HG03025 (cell line): ENCODE data around the gene GRIK1.

Experiments used
- ATAC-seq: cut with Tn5 transposase; IDR thresholded peaks from one replicate; pipeline ENCODE4 v1.9.1; 2021; ENCODE audit warnings: mild to moderate bottlenecking, moderate library complexity; ENCODE audit not compliant: unreplicated experiment, low FRiP score

GRIK1 gene

GRCh38 chr21:29506947-29507346 is 432.8 kb downstream of the GRIK1 start:
- no peak for ATAC-seq

GRCh38 chr21:29506214-29506613 is 433.6 kb downstream of the GRIK1 start:
- no peak for ATAC-seq

- ATAC-seq = no peak
These were observed 435.0 kb downstream of the GRIK1 start for GRCh38 chr21:29504751-29505321.

- no peak for ATAC-seq
These were observed 438.3 kb downstream of the GRIK1 start for GRCh38 chr21:29501451-29501850.

- no peak for ATAC-seq
These were observed 440.0 kb downstream of the GRIK1 start for GRCh38 chr21:29499734-29500343.

- ATAC-seq = no peak
These were observed 440.6 kb downstream of the GRIK1 start for GRCh38 chr21:29499229-29499628.

GRCh38 chr21:29496337-29496736 is 443.5 kb downstream of the GRIK1 start:
- no peak for ATAC-seq

- no peak for ATAC-seq
These were observed 449.8 kb downstream of the GRIK1 start for GRCh38 chr21:29490016-29490415.

GRCh38 chr21:29487154-29487553 is 452.6 kb downstream of the GRIK1 start:
- no peak for ATAC-seq
